Myocyte (in vitro differentiated cells): ENCODE data around the gene RBFOX2. TPM values are rescaled to one million over a fixed set of nuclear protein-coding genes. Genes with fewer than 3 reads are reported as not detected.

ENCODE experiments used
- DNase-seq: peaks from one replicate; pipeline ENCODE4 v3.0.0-alpha.2; 2012; ENCODE audit warnings: low read depth
- total RNA-seq: library from RNA; depleted of rRNA; stranded (reverse); fragments of >200 nt; gene quantifications from 2 replicates; pipeline ENCODE4 v1.2.3, GENCODE V29; 2014

Gene RBFOX2
- total RNA-seq, 1 donor from 2014 or later, result 179 TPM

GRCh38 chr22:35938226-35938625 is 90.4 kb downstream of the RBFOX2 start:
- no peak for DNase-seq

- DNase-seq, result peak; percentile 81
Measured at GRCh38 chr22:35930933-35931332, 97.7 kb downstream of the RBFOX2 start.

GRCh38 chr22:35928285-35928798 is 100.3 kb downstream of the RBFOX2 start:
- no peak for DNase-seq

- DNase-seq, result no peak
Measured at GRCh38 chr22:35923026-35923425, 105.6 kb downstream of the RBFOX2 start.

- peak; percentile 93 for DNase-seq
Measured at GRCh38 chr22:35921777-35922176, 106.8 kb downstream of the RBFOX2 start.

GRCh38 chr22:35921044-35921443 is 107.6 kb downstream of the RBFOX2 start:
- DNase-seq, result no peak

GRCh38 chr22:35919002-35919542 is 109.6 kb downstream of the RBFOX2 start:
- no peak for DNase-seq

GRCh38 chr22:35918456-35918855 is 110.2 kb downstream of the RBFOX2 start:
- DNase-seq, result peak; percentile 21

GRCh38 chr22:35917651-35918050 is 111.0 kb downstream of the RBFOX2 start:
- no peak for DNase-seq

- DNase-seq, result peak; percentile 49
Measured at GRCh38 chr22:35915477-35916013, 113.1 kb downstream of the RBFOX2 start.

- DNase-seq, result peak; percentile 98
Measured at GRCh38 chr22:35914665-35915476, 113.8 kb downstream of the RBFOX2 start.

GRCh38 chr22:35914357-35914664 is 114.3 kb downstream of the RBFOX2 start:
- no peak for DNase-seq

- DNase-seq, result peak; percentile 17
Measured at GRCh38 chr22:35913925-35914324, 114.7 kb downstream of the RBFOX2 start.

- DNase-seq, result no peak
Measured at GRCh38 chr22:35912658-35913057, 116.0 kb downstream of the RBFOX2 start.

- no peak for DNase-seq
Measured at GRCh38 chr22:35911877-35912276, 116.7 kb downstream of the RBFOX2 start.

GRCh38 chr22:35910926-35911325 is 117.7 kb downstream of the RBFOX2 start:
- DNase-seq, result peak; percentile 19

- DNase-seq, result no peak
Measured at GRCh38 chr22:35910003-35910769, 118.4 kb downstream of the RBFOX2 start.

- DNase-seq, result no peak
Measured at GRCh38 chr22:35905894-35906293, 122.7 kb downstream of the RBFOX2 start.

- no peak for DNase-seq
Measured at GRCh38 chr22:35904752-35905151, 123.9 kb downstream of the RBFOX2 start.

- DNase-seq, result peak; percentile 60
Measured at GRCh38 chr22:35904336-35904692, 124.3 kb downstream of the RBFOX2 start.

GRCh38 chr22:35903571-35904335 is 124.9 kb downstream of the RBFOX2 start:
- DNase-seq, result no peak
